GM12892 (cell line): ENCODE measurements around the gene PPM1H. TPM values are rescaled to one million over a fixed set of nuclear protein-coding genes. Genes with fewer than 3 reads are reported as not detected.
A peak's percentile ranks its signal among the peaks of the same experiment; 100 is the strongest.
"Not testable (repeated sequence)": the region's sequence is repeated elsewhere in the genome, so short reads cannot be mapped to it uniquely, and the experiment has no call there.

Experiments
- DNase-seq: peaks from one replicate; pipeline ENCODE4 v3.0.0; 2011; ENCODE audit not compliant: insufficient read length
- FAIRE-seq: peaks from 2 replicates; lab custom pipeline; 2011; peaks lifted over from hg19 to GRCh38; lab: Jason Lieb, UNC
- POLR2A ChIP-seq: IDR thresholded peaks from 2 replicates; pipeline ENCODE4 v1.6.1; 2011; ENCODE audit warnings: low read depth, low read length, control low read depth
- POLR2AphosphoS5 ChIP-seq: IDR thresholded peaks from 2 replicates; pipeline ENCODE4 v1.6.1; 2011; ENCODE audit warnings: low read depth, low read length, control low read depth
- TAF1 ChIP-seq: IDR thresholded peaks from 2 replicates; pipeline ENCODE4 v1.6.1; 2011; ENCODE audit warnings: low read depth, mild to moderate bottlenecking, control low read depth, low read length, borderline replicate concordance
- polyA plus RNA-seq: library from polyadenylated mRNA; unstranded; fragments of >200 nt; gene quantifications from one replicate; pipeline ENCODE4 v1.2.1, GENCODE V29; 2012; ENCODE audit warnings: missing spikeins, inconsistent platforms; ENCODE audit not compliant: missing spikeins

PPM1H gene
- polyA plus RNA-seq = 0.19 TPM

GRCh38 chr12:62934799-62935674, at the start of gene PPM1H:
PPM1H (minus strand) TSS chr12:62935150; CDS start chr12:62934736, 414 bp downstream.
- DNase-seq (peak; percentile 51), FAIRE-seq (peak; percentile 27)
- no peak for TF ChIP-seq TAF1
- TF ChIP-seq POLR2AphosphoS5 = no peak
- TF ChIP-seq POLR2A = no peak

DNA sequence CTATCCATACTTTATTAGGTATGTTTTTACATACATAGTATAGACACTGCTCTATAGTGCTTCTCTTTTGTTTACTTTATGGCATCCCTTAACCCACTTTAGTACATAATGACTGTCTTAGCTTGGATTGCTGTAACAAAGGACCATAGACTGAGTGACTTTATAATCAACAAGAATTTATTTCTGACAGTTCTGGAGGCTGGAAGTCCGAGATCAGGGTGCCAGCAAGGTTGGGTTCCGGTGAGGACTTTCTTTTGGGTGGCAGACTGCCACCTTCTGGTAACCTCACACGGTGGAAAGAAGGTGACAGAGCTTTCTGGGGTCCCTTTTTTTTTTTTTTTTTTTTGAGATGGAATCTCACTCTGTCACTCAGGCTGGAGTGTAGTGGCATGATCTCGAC, 48.6 kb upstream of the PPM1H start:
- FAIRE-seq = no peak
- no peak for DNase-seq
- no peak for TF ChIP-seq POLR2AphosphoS5
- TF ChIP-seq POLR2A = no peak
- TF ChIP-seq TAF1 = no peak

DNA sequence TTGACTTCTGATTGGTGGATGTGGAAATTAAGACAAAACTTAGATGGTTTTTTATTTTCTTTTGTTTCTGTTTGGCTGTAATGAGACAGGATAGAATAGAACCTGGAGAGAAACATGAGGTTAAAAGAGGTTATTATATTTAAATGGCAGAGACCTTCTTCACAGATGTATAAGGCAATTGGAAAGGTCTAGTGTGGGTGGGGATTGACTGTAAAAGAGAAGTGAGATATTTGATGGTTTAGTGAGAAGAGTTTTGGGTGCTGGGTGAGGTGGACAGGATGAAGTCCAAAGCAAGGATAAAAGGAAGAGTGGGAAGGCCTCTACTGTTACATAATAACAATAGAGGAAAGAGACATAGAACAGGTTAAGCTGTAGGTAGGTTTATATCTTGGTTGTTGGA, 43.8 kb upstream of the PPM1H start:
- no peak for DNase-seq
- FAIRE-seq = no peak
- no peak for TF ChIP-seq TAF1
- no peak for TF ChIP-seq POLR2AphosphoS5
- no peak for TF ChIP-seq POLR2A

GRCh38 chr12:62977883-62978282, 42.9 kb upstream of the PPM1H start:
- DNase-seq (no peak), FAIRE-seq (no peak)
- TF ChIP-seq TAF1 (no peak), POLR2A (no peak), POLR2AphosphoS5 (no peak)

DNA sequence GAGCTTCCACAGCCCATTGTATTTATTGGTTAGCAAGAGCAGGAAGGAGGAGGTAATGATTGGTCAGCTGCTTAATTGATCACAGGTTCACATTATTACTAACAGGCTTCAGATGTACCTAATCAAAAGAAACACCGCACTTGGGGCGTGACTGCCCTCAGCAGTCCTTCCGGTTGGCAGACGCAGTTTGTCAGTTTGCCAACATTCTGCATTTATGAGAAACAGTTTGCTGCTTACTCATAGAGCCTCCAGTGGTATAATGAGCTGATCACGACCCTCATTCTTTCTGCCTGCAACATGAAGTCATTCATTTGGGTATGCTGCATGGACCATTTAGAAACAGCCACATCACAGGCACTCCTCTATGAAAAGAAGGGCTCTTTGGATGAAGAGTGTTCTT, 42.5 kb upstream of the PPM1H start:
- DNase-seq (no peak), FAIRE-seq (no peak)
- no peak for TF ChIP-seq POLR2AphosphoS5
- no peak for TF ChIP-seq POLR2A
- TF ChIP-seq TAF1 = no peak

- FAIRE-seq = no peak
- no peak for TF ChIP-seq POLR2A
- TF ChIP-seq POLR2AphosphoS5 = no peak
- TF ChIP-seq TAF1 = no peak
- DNase-seq = no peak
These were observed 41.2 kb upstream of the PPM1H start for GRCh38 chr12:62976110-62976662.

DNA sequence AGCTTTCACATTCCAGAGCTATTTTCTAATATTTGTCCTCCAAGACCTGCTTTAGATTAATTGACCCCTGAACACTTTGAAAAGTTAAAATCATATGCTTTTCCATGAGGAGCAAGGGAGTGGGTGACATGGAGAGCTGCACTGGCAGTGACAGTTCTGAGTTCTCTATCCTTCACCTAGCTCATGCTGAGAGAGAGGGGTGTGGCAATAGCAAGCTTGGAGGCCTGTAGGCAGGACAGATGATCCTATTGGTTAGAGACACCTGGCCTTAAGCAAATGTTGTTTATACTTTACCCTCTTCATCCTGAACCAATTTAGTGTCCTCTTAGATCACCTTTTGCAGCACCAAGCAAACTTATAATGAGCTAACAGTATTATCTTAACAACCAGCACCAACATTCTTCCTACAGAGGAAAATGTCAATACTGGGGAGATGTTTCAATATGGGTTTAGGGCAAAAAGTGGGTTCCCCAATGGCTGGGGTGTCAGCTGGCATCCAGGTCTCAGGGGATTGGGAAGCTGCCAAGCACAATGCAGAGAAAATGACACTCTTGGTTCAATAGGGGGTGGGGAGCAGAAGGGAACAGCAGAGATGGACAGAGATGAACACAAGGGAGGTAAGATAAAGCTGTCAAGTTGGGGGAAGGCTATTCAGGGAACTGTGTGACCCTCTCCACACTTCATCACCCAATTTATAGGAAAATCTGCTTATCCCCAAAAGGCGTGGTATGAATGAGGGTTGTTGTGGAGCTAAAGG, 37.0 kb upstream of the PPM1H start:
- DNase-seq (no peak), FAIRE-seq (no peak)
- TF ChIP-seq POLR2A = no peak
- TF ChIP-seq POLR2AphosphoS5 = no peak
- TF ChIP-seq TAF1 = no peak

GRCh38 chr12:62969695-62970094, 34.7 kb upstream of the PPM1H start:
- DNase-seq = no peak
- FAIRE-seq = no peak
- TF ChIP-seq TAF1 (no peak), POLR2AphosphoS5 (no peak)

DNA sequence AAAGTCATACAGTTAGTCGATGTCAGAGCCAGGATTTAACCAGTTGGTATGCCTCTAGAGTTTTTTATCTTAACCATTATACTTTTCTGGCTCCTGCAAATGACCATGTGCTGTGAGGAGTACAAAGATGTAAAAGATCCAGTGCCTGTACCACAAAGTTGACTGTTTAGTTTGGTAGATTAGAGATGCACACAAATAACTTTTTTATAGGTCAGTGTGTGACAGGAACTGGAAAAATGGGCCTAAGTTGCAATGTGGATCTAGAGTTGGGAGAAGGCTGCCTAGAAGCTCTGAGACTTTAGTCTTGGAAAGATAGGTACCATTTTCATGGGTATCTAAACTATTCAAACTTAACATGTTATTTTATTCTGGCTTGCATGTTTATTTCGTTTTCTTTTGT, 32.8 kb upstream of the PPM1H start:
- TF ChIP-seq POLR2AphosphoS5 (no peak), TAF1 (no peak), POLR2A (no peak)
- FAIRE-seq (no peak), DNase-seq (no peak)

GRCh38 chr12:62966990-62967506, 32.1 kb upstream of the PPM1H start:
- TF ChIP-seq POLR2A (no peak), POLR2AphosphoS5 (no peak), TAF1 (no peak)
- FAIRE-seq (no peak), DNase-seq (no peak)

DNA sequence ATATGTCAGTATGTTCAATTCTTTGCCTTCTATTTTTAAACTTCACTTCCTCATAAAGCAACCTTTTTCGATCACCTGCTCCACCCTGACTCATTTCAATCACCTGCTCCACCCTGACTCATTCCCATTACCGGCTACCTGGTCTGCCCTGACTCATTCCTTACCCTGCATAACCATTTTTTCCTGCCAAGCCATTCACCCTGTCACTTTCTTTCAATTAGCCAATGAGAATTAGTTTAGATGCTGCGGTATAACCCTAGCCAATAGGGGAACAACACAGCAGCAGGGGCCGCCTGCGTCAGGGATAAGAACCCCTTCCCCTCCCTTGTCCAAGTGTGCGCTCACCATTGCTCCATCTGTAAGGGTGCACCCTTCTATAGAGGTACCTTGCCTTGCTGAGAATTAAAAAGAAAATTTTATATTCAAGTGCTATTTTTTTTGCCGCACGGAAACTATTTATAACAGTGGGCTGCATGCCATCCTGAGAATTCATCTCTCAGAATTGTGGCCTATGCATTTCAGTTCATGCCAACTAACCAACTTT, 31.6 kb upstream of the PPM1H start:
- DNase-seq, FAIRE-seq: not testable (repeated sequence)

DNA sequence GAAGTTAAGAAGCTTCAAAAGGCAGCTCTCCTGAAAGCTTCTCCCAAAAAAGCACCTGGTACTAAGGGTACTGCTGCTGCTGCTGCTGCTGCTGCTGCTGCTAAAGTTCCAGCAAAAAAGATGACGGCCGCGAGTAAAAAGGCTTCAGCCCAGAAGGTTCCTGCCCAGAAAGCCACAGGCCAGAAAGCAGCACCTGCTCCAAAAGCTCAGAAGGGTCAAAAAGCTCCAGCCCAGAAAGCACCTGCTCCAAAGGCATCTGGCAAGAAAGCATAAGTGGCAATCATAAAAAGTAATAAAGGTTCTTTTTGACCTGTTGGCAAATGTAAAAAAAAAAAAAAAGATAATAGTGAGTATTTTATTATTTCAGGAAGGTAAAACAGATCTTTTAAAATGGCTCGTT, 30.8 kb upstream of the PPM1H start:
- DNase-seq, FAIRE-seq: not testable (repeated sequence)

GRCh38 chr12:62965242-62965641, 30.3 kb upstream of the PPM1H start:
- DNase-seq = not testable (repeated sequence)
- FAIRE-seq = peak; percentile 38
